Left ventricle myocardium inferior (tissue), 1 donor: Measurements from ENCODE around the gene C7orf25. TPM values are rescaled to one million over a fixed set of nuclear protein-coding genes. Genes with fewer than 3 reads are reported as not detected.

ENCODE experiments used
- DNase-seq: peaks from one replicate; pipeline ENCODE4 v3.0.0-alpha.2; 2020
- H3K27ac ChIP-seq: fragments of 200-600 bp; replicated peaks from 2 replicates; pipeline ENCODE4 v1.8.0; 2021
- H3K27me3 ChIP-seq: fragments of 200-600 bp; 2 replicates; pipeline ENCODE4 v1.8.0; 2021; ENCODE audit warnings: low read depth
- H3K36me3 ChIP-seq: fragments of 200-600 bp; 2 replicates; pipeline ENCODE4 v1.8.0; 2021
- H3K4me1 ChIP-seq: fragments of 200-600 bp; 2 replicates; pipeline ENCODE4 v1.8.0; 2021
- H3K4me3 ChIP-seq: fragments of 200-600 bp; 2 replicates; pipeline ENCODE4 v1.8.0; 2021; ENCODE audit warnings: mild to moderate bottlenecking, moderate library complexity
- H3K9me3 ChIP-seq: fragments of 200-600 bp; replicated peaks from 2 replicates; pipeline ENCODE4 v1.8.0; 2021
- CTCF ChIP-seq: fragments of 200-600 bp; IDR thresholded peaks from 2 replicates; pipeline ENCODE4 v1.8.0; 2021; ENCODE audit warnings: antibody characterized with exemption, mild to moderate bottlenecking, borderline replicate concordance
- intact Hi-C: fragments of 100-400 bp; cut with micrococcal nuclease; formaldehyde crosslinking; loops from one replicate; pipeline ENCODE4 v1.11.0; 2022
- total RNA-seq: library from RNA; stranded (reverse); fragmentation: NEBNext Ultra II Directional; extraction: Animal tissue kit (Norgen Biotek cat#: 25700); gene quantifications from one replicate; pipeline ENCODE4 v1.2.1, GENCODE V29; 2021
- donor health status: DM: no; HTN: yes; CAD: no; lungs with severe emphysema.

Gene C7orf25
- total RNA-seq, 1 donor from 2014 or later = 4.9 TPM

- Histone ChIP-seq H3K27ac (no peak overlapping the region), H3K27me3 (no peaks in the 10 kb centered on the region), H3K9me3 (no peaks in the 10 kb centered on the region), H3K4me3 (no peak overlapping the region), H3K36me3 (no peaks in the 10 kb centered on the region), H3K4me1 (no peaks in the 10 kb centered on the region)
- no peak for DNase-seq
- intact Hi-C loops = no loop called here
- TF ChIP-seq CTCF = no peak
These were observed 42.1 kb upstream of the C7orf25 start for GRCh38 chr7:42953994-42954393.

- H3K9me3 ChIP-seq = no peaks in the 10 kb centered on the region
- H3K27ac ChIP-seq = no peak overlapping the region
- H3K4me1 ChIP-seq = no peaks in the 10 kb centered on the region
- DNase-seq = no peak
- H3K27me3 ChIP-seq = no peaks in the 10 kb centered on the region
- no peak for TF ChIP-seq CTCF
- H3K4me3 ChIP-seq = no peak overlapping the region
- H3K36me3 ChIP-seq = no peaks in the 10 kb centered on the region
- intact Hi-C loops = no loop called here
These were observed 40.5 kb upstream of the C7orf25 start for GRCh38 chr7:42952328-42952727.

- H3K27me3 ChIP-seq = no peaks in the 10 kb centered on the region
- no peak for TF ChIP-seq CTCF
- no peaks in the 10 kb centered on the region for H3K4me1 ChIP-seq
- H3K4me3 ChIP-seq = no peak overlapping the region
- intact Hi-C loops = no loop called here
- H3K36me3 ChIP-seq = no peaks in the 10 kb centered on the region
- H3K27ac ChIP-seq = no peak overlapping the region
- H3K9me3 ChIP-seq = no peaks in the 10 kb centered on the region
- DNase-seq = no peak
These were observed 38.5 kb upstream of the C7orf25 start for GRCh38 chr7:42950417-42950816.

- intact Hi-C loops = loop anchor here (10.0 kb wide), 1 partner anchor 317 kb away; no protein-coding TSS in a partner anchor
- no peak for DNase-seq
- no peak for TF ChIP-seq CTCF
- no peak overlapping the region for H3K4me3 ChIP-seq
- no peaks in the 10 kb centered on the region for H3K27me3 ChIP-seq
- no peaks in the 10 kb centered on the region for H3K9me3 ChIP-seq
- no peaks in the 10 kb centered on the region for H3K4me1 ChIP-seq
- no peak overlapping the region for H3K27ac ChIP-seq
- H3K36me3 ChIP-seq = no peaks in the 10 kb centered on the region
These were observed 35.7 kb upstream of the C7orf25 start for GRCh38 chr7:42947521-42947920.

- TF ChIP-seq CTCF = no peak
- Histone ChIP-seq H3K4me1 (no peaks in the 10 kb centered on the region), H3K27me3 (no peaks in the 10 kb centered on the region), H3K9me3 (no peaks in the 10 kb centered on the region), H3K4me3 (no peak overlapping the region), H3K36me3 (no peaks in the 10 kb centered on the region), H3K27ac (no peak overlapping the region)
- intact Hi-C loops = loop anchor here (10.0 kb wide), 1 partner anchor 318 kb away; no protein-coding TSS in a partner anchor
- DNase-seq = no peak
These were observed 34.7 kb upstream of the C7orf25 start for GRCh38 chr7:42946627-42946950.
